K562 (cell line): ENCODE data around the gene EXOC3L1.

Experiments used
- CEBPZ ChIP-seq: fragments of 150-350 bp; IDR thresholded peaks from 2 replicates; pipeline ENCODE4 v1.6.1; 2014; ENCODE audit warnings: low read depth, mild to moderate bottlenecking, low read length, borderline replicate concordance
- FOXK2 ChIP-seq, 2 experiments: fragments of 450-650 bp; IDR thresholded peaks in 1 of 2; conservative IDR thresholded peaks in 1 of 2; 2 replicates each; pipeline ENCODE4 v1.6.1; 2016; ENCODE audit warnings: low read depth in 2 of 2, mild to moderate bottlenecking in 1 of 2
- GATA2 ChIP-seq: sonication (generic); formaldehyde crosslinking; IDR thresholded peaks from 2 replicates; pipeline ENCODE4 v1.4.0; 2020; ENCODE audit warnings: mild to moderate bottlenecking, missing genetic modification reagents
- MAZ ChIP-seq, 2 experiments: fragments of 450-650 bp in 1 of 2; sonication (generic) in 1 of 2; formaldehyde crosslinking; IDR thresholded peaks in 1 of 2; conservative IDR thresholded peaks in 1 of 2; 2 replicates each; pipeline versions ENCODE4 v1.4.0 to v1.5.0; 2020; ENCODE audit warnings: mild to moderate bottlenecking in 1 of 2, missing genetic modification reagents in 1 of 2
- MTF1 ChIP-seq: fragments of 250-450 bp; sonication (Bioruptor Pico); IDR thresholded peaks from 2 replicates; pipeline ENCODE4 v1.9.0; 2021; ENCODE audit warnings: moderate library complexity, mild to moderate bottlenecking, inconsistent platforms, borderline replicate concordance
- RBM17 ChIP-seq: fragments of 200-400 bp; formaldehyde crosslinking; IDR thresholded peaks from 2 replicates; pipeline ENCODE4 v1.6.1; 2017; ENCODE audit warnings: low read depth, mild to moderate bottlenecking, low read length, borderline replicate concordance
- U2AF1 ChIP-seq: fragments of 200-400 bp; formaldehyde crosslinking; optimal IDR thresholded peaks from 2 replicates; pipeline ENCODE3; 2017; ENCODE audit warnings: mild to moderate bottlenecking, low read depth, low read length, moderate library complexity
- ZNF239 ChIP-seq: fragments of 250-450 bp; sonication (Bioruptor Pico); IDR thresholded peaks from 2 replicates; pipeline ENCODE4 v1.4.0; 2020; ENCODE audit warnings: mild to moderate bottlenecking
- TF ChIP-seq, protein P1 (sequence below): fragments of 250-450 bp; sonication (Bioruptor Pico); IDR thresholded peaks from 2 replicates; pipeline ENCODE4 v1.5.0; 2021; ENCODE audit warnings: mild to moderate bottlenecking, moderate library complexity
- TF ChIP-seq, protein P2 (sequence below): sonication (generic); formaldehyde crosslinking; IDR thresholded peaks from 2 replicates; pipeline ENCODE4 v1.9.0; 2022; ENCODE audit warnings: mild to moderate bottlenecking, missing genetic modification reagents

GRCh38 chr16:67163999-67164558, 25.9 kb downstream of the EXOC3L1 start:
- TF ChIP-seq RBM17 = no peak
- no peak for TF ChIP-seq U2AF1
- no peak for TF ChIP-seq CEBPZ
- no peak for TF ChIP-seq MAZ (CRISPR knock-in tag; conservative IDR thresholded peaks at IDR 0.05 in 1 of 2, IDR thresholded peaks at IDR 0.05 in 1 of 2)
- TF ChIP-seq ZNF239 = no peak
- TF ChIP-seq, protein P1, sequence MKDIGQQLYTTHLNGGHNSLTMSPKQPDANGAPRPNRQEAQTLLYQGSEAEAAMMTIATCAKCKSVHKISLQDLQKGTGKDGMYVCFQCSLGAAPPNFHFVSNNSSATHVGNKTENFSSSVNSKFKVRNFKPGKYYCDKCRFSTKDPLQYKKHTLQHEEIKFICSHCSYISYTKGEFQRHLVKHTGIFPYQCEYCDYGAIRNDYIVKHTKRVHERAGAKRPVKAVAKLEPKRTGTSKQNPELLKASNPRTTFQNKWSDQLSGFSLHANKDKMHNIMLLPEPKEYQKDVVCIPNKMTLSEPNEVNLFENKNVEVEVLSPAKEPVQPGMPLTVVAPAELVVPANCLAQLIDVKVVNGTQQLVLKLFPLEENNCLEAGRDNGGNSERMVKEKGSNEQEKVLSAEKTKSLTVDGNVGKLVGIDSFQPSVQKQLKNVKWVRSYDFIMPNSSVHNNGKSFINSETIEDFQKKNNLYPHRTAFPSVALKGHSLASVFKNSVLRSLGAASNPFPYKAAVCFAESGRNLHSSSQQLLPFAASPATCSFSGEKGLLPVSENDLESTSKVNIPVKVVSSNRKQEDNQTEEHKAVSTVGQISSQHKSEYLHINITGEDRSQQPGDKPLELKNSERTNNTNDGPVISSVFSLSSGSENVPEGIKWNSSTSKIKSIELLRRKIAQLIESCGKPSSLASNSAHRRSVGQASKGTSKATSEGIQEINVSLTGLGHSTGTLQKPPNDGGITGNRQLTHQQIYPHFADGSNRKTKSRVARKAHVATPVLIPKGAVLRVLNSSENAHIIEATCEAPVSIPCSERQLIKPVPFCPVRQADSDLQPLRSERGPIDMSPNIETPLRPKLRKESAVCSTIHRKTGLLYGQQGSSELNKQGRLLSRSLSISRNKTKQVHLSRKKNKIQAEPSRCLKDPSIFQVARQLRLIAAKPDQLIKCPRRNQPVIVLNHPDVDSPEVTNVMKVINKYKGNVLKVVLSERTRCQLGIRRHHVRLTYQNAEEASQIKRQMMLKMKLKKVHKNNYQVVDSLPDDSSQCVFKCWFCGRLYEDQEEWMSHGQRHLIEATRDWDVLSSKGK (CRISPR knock-in tag) = no peak
- TF ChIP-seq, protein P2, sequence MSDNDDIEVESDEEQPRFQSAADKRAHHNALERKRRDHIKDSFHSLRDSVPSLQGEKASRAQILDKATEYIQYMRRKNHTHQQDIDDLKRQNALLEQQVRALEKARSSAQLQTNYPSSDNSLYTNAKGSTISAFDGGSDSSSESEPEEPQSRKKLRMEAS (CRISPR knock-in tag) = no peak
- no peak for TF ChIP-seq GATA2
- no peak for TF ChIP-seq MTF1 (CRISPR knock-in tag)
- no peak for TF ChIP-seq FOXK2 (conservative IDR thresholded peaks at IDR 0.05 in 1 of 2, IDR thresholded peaks at IDR 0.05 in 1 of 2; ENCODE audit: low read depth in 2 of 2)
